Upper lobe of left lung (tissue), 4 donors: ENCODE results near the gene ADCY4.
A peak's percentile ranks its signal among the peaks of the same experiment; 100 is the strongest.

ENCODE experiments used
- CTCF ChIP-seq, 6 experiments: fragments of 450-650 bp in 4 of 6; fragments of 200-600 bp in 2 of 6; sonication (generic) in 2 of 6; IDR thresholded peaks; one replicate each; pipeline ENCODE4 v1.5.1; 2016 to 2019; ENCODE audit warnings: antibody characterized with exemption in 6 of 6
- EP300 ChIP-seq, 4 donors: sonication (generic); formaldehyde crosslinking; IDR thresholded peaks; one replicate each; pipeline ENCODE4 v1.5.1; 2017; ENCODE audit warnings: antibody characterized with exemption in 4 of 4, control low read depth in 2 of 4
- POLR2A ChIP-seq, 4 donors: fragments of 450-650 bp; IDR thresholded peaks; one replicate each; pipeline ENCODE4 v1.5.1; 2016 to 2017; ENCODE audit warnings: antibody characterized with exemption in 4 of 4, mild to moderate bottlenecking in 2 of 4
- POLR2AphosphoS5 ChIP-seq, 2 donors: sonication (generic); formaldehyde crosslinking; IDR thresholded peaks; one replicate each; pipeline ENCODE4 v1.5.1; 2017; ENCODE audit warnings: antibody characterized with exemption in 2 of 2

- peak; percentile 81 to 96 (median 90) for TF ChIP-seq CTCF (IDR thresholded peaks at IDR 0.05)
- no peak for TF ChIP-seq POLR2A (IDR thresholded peaks at IDR 0.05)
- TF ChIP-seq POLR2AphosphoS5 (IDR thresholded peaks at IDR 0.05) = no peak
- TF ChIP-seq EP300 (IDR thresholded peaks at IDR 0.05) = no peak
Observed at GRCh38 chr14:24365600-24366412, 30.9 kb upstream of the ADCY4 start.
